Breast epithelium (tissue), 4 donors: ENCODE measurements around the gene MAT2B. TPM values are rescaled to one million over a fixed set of nuclear protein-coding genes. Genes with fewer than 3 reads are reported as not detected.

ENCODE experiments used
- DNase-seq, 2 donors: peaks; one replicate each; pipeline ENCODE4 v3.0.0-alpha.2; 2019; ENCODE audit warnings: low spot score in 2 of 2
- H3K27ac ChIP-seq, 2 donors: fragments of 200-600 bp; sonication (generic) in 1 of 2; one replicate each; pipeline ENCODE4 v1.5.1; 2016 to 2019; ENCODE audit warnings: mild to moderate bottlenecking in 1 of 2
- H3K27me3 ChIP-seq, 2 donors: fragments of 200-600 bp; sonication (generic) in 1 of 2; one replicate each; pipeline versions ENCODE4 v1.5.1 to v1.6.0; 2017 to 2019; ENCODE audit warnings: control low read depth in 1 of 2, mild to moderate bottlenecking in 1 of 2
- H3K36me3 ChIP-seq: fragments of 200-600 bp; one replicate; pipeline ENCODE4 v1.5.1; 2019
- H3K4me1 ChIP-seq, 2 donors: fragments of 200-600 bp; sonication (generic); one replicate each; pipeline ENCODE4 v1.5.1; 2016 to 2019; ENCODE audit warnings: control low read depth in 1 of 2
- H3K4me3 ChIP-seq, 3 donors: fragments of 200-600 bp; sonication (generic); 1 replicate in 2 of 3; 2 replicates in 1 of 3; pipeline ENCODE4 v1.5.1; 2016 to 2019; ENCODE audit warnings: mild to moderate bottlenecking in 3 of 3, moderate library complexity in 2 of 3
- H3K9me3 ChIP-seq, 2 donors: fragments of 200-600 bp; sonication (generic) in 1 of 2; one replicate each; pipeline ENCODE4 v1.5.1; 2016 to 2019; ENCODE audit warnings: control low read depth in 1 of 2
- POLR2A ChIP-seq: fragments of 450-650 bp; IDR thresholded peaks from one replicate; pipeline ENCODE4 v1.6.1; 2016; ENCODE audit warnings: antibody characterized with exemption, mild to moderate bottlenecking, moderate library complexity
- POLR2AphosphoS5 ChIP-seq, 3 donors: sonication (generic); formaldehyde crosslinking; IDR thresholded peaks; one replicate each; pipeline ENCODE4 v1.6.1; 2017; ENCODE audit warnings: antibody characterized with exemption in 3 of 3
- intact Hi-C: fragments of 100-400 bp; cut with DNase I; formaldehyde crosslinking; loops from one replicate; pipeline ENCODE4 v1.15.1; 2023; ENCODE audit warnings: low total_unique reads
- total RNA-seq, 3 donors: library from RNA; depleted of rRNA; stranded (reverse); fragments of >200 nt; gene quantifications; one replicate each; pipeline ENCODE4 v1.1.0, GENCODE V29; 2016
- TF ChIP-seq, protein P1 (sequence below), 3 donors: fragments of 450-650 bp; IDR thresholded peaks; one replicate each; pipeline ENCODE4 v1.5.1; 2016 to 2017; ENCODE audit warnings: antibody characterized with exemption in 3 of 3, mild to moderate bottlenecking in 3 of 3, moderate library complexity in 3 of 3

The MAT2B gene
- total RNA-seq, result 10 to 100 TPM; 49.0 to 68.8 (median 55.4) TPM

DNA sequence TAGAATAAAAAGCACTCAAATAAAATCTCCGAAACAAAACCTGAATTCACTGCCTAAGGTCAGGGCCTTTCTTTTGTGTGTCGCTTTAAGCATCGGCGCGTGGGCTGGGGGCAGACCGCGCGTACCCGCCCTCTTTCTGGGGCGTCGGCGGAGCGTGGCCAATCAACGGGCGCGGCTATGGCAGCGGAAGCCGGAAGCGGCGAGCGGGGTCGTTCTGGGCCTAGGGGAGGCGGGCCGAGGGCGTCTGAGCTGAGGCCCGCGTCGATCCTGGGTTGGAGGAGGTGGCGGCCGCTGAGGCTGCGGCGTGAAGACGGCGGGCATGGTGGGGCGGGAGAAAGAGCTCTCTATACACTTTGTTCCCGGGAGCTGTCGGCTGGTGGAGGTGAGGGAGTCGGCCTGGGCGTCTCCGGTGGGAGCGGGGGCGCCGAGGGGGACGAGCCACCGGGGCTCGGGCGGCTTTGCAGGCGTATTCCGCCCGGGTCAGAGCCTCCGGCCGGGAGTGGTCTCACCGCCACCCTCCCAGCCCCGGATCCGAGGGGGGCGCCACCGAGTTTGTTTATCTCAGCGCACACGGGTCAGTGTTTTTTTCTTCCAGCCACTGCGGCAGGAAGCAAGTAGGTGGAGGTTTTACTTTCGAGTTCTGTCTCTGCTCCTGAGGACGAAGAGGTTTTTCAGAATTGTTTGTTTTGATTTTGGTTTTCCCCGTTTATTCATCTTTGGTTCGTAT lies at the start of gene MAT2B:
Gene MAT2B, plus strand, starts transcription at position 252 of the 727 bp plus-strand sequence. Its CDS starts 68 bp downstream, at position 320.
- no peaks in the 10 kb centered on the region for H3K27me3 ChIP-seq
- intact Hi-C loops, result no loop called here
- DNase-seq, result peak; percentile 92 to 93
- H3K9me3 ChIP-seq, result no peaks in the 10 kb centered on the region
- no peaks in the 10 kb centered on the region for H3K36me3 ChIP-seq
- peak; percentile 94 to 98 (median 96) for TF ChIP-seq POLR2AphosphoS5 (IDR thresholded peaks at IDR 0.05)
- peak; percentile 89 for TF ChIP-seq POLR2A
- TF ChIP-seq, protein P1, sequence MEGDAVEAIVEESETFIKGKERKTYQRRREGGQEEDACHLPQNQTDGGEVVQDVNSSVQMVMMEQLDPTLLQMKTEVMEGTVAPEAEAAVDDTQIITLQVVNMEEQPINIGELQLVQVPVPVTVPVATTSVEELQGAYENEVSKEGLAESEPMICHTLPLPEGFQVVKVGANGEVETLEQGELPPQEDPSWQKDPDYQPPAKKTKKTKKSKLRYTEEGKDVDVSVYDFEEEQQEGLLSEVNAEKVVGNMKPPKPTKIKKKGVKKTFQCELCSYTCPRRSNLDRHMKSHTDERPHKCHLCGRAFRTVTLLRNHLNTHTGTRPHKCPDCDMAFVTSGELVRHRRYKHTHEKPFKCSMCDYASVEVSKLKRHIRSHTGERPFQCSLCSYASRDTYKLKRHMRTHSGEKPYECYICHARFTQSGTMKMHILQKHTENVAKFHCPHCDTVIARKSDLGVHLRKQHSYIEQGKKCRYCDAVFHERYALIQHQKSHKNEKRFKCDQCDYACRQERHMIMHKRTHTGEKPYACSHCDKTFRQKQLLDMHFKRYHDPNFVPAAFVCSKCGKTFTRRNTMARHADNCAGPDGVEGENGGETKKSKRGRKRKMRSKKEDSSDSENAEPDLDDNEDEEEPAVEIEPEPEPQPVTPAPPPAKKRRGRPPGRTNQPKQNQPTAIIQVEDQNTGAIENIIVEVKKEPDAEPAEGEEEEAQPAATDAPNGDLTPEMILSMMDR (IDR thresholded peaks at IDR 0.05), result peak in 2 of 3 donors; percentile 33 to 37
- peak within 1 kb of the TSS; percentile 58 to 75 (median 71) for H3K4me3 ChIP-seq
- H3K27ac ChIP-seq, result peak within 1 kb of the TSS; percentile 98 to 99
- H3K4me1 ChIP-seq, result peaks cover 5 to 18% of the 10 kb centered on the region in 2 donors

DNA sequence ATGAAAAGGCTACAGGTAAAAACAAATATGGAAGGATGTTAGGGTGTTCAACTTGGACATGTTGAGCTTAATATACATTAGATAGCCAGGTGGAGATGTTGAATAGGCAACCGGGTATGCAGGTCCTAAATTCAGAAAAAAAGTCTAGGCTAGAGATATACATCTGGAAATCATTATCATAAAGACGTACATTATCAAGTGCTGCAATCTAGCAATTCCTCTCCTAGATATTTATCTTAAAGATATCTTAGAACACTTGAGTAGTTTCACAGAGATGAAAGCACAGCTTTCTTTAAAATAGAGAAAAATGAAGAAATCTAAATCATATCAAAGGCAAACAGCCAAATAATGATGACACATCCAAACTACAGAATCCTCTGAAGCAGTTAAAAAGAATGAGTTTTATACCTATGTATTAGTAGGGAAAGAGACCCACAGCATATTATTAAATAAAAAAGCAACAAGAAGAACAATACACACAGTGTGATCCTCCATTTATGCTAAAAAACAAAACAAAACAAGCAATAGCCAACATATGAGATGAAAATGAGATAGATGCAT lies 49.3 kb upstream of the MAT2B start:
- Histone ChIP-seq H3K36me3 (no peaks in the 10 kb centered on the region), H3K27ac (no peak overlapping the region), H3K4me3 (no peak overlapping the region), H3K27me3 (no peaks in the 10 kb centered on the region), H3K4me1 (peaks cover 0 to 5% of the 10 kb centered on the region in 2 donors), H3K9me3 (no peaks in the 10 kb centered on the region)
- intact Hi-C loops, result no loop called here
- TF ChIP-seq POLR2AphosphoS5 (IDR thresholded peaks at IDR 0.05) (no peak), POLR2A (no peak)
- TF ChIP-seq, protein P1 (IDR thresholded peaks at IDR 0.05), result no peak
- no peak for DNase-seq

DNA sequence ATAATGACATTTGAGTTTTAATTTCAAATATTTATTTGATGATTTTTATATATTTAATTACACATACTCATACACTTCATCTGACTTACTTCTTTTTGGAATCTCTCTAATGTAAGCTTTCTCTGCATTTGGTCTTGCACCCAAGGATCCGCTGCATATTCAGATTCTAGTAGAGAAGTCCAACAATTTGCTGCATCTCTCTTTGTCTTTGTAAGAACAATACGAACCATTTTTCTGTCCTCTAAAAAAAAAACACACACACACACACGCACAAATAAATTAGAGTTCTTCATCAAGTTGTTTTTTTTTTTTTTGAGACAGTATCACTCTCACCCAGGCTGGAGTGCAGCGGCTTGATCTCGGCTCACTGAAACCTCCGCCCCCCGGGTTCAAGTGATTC lies 48.6 kb upstream of the MAT2B start:
- Histone ChIP-seq H3K27ac (no peak overlapping the region), H3K4me1 (peaks cover 0 to 5% of the 10 kb centered on the region in 2 donors), H3K4me3 (no peak overlapping the region), H3K36me3 (no peaks in the 10 kb centered on the region), H3K27me3 (no peaks in the 10 kb centered on the region), H3K9me3 (no peaks in the 10 kb centered on the region)
- TF ChIP-seq POLR2AphosphoS5 (IDR thresholded peaks at IDR 0.05) (no peak), POLR2A (no peak)
- TF ChIP-seq, protein P1 (IDR thresholded peaks at IDR 0.05), result no peak
- no peak for DNase-seq
- intact Hi-C loops, result no loop called here

DNA sequence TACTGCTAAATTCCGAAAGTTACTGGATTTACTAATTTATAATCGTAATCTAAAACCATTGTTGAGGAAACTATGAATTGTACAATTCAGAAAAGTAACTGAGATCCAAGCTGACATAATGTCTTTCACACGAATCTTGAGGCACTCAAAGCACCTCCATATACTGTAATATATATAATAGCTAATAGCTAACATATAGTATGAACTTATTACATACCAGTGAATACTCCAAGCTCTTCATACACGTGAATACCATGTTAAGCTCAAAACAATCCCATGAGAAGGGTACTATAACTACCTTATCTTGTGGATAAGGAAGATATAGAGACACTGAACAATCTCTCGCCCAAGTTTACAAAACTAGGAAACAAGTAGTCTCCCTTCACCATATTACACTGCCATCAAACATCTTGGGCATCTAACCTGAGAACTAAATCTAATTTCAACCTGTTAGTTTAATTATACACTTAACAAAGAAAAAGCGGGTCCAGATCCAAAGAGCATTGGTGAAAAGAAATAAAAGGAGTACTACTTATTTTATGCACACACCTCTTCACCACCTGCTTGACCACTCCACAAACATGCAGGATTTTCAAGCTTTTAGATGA lies 46.5 kb upstream of the MAT2B start:
- H3K9me3 ChIP-seq, result no peaks in the 10 kb centered on the region
- peaks cover 0 to 5% of the 10 kb centered on the region in 2 donors for H3K4me1 ChIP-seq
- H3K27ac ChIP-seq, result peak overlapping the region; percentile 95 to 97
- no peak for TF ChIP-seq POLR2A
- no peak for TF ChIP-seq POLR2AphosphoS5 (IDR thresholded peaks at IDR 0.05)
- TF ChIP-seq, protein P1 (IDR thresholded peaks at IDR 0.05), result no peak
- no peak for DNase-seq
- H3K4me3 ChIP-seq, result peak overlapping the region; percentile 68 to 93 (median 69)
- intact Hi-C loops, result no loop called here
- H3K27me3 ChIP-seq, result no peaks in the 10 kb centered on the region
- H3K36me3 ChIP-seq, result no peaks in the 10 kb centered on the region

DNA sequence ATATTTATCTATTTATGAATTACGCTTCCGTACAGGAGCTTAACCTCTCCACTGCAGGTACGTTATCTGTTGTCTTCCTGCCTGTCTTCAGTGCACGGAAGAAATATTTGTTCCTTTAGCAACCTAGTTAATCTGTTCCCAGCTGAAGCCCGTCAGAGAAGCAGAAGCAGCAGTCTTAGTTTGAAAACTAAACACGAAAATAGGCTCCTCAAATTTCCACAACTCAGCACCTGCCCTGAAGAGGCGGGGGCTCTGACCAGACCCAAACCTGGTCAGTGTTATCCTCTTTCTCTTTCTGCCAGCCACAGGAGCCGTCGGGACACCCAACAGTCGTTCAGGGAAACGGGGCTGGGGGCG lies 46.0 kb upstream of the MAT2B start:
- no peaks in the 10 kb centered on the region for H3K36me3 ChIP-seq
- peak overlapping the region; percentile 95 to 97 for H3K27ac ChIP-seq
- H3K4me1 ChIP-seq, result peaks cover 0 to 5% of the 10 kb centered on the region in 2 donors
- no peaks in the 10 kb centered on the region for H3K9me3 ChIP-seq
- H3K4me3 ChIP-seq, result peak overlapping the region; percentile 68 to 93 (median 69)
- intact Hi-C loops, result no loop called here
- no peak for DNase-seq
- no peaks in the 10 kb centered on the region for H3K27me3 ChIP-seq
- TF ChIP-seq POLR2AphosphoS5 (IDR thresholded peaks at IDR 0.05), result no peak
- TF ChIP-seq, protein P1 (IDR thresholded peaks at IDR 0.05), result no peak
- no peak for TF ChIP-seq POLR2A
